Measurements from ENCODE around the gene HELZ.

HELZ gene

DNA sequence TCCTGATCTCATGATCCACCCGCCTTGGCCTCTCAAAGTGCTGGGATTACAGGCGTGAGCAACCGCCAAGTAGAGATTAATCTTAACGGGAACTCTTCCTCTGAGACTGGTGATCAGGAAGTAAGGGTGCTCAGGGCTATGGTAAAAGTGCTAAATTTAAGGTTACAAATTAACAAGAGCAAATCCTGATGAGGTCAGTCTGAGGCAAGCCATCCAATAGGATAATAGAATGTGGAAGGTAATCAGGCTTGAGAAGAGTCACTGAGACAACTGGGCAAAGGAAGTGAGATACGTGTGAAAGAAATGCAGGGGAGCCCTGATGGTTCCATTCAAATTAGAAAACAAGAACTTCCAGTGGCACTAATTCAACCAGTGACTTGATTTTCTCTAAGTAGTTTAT lies 131.5 kb downstream of the HELZ start:
- Histone ChIP-seq H3K4me3 (ENCODE audit: insufficient read length, low read depth) (no peak overlapping the region), H3K27me3 (ENCODE audit: insufficient read depth, insufficient read length) (no peaks in the 10 kb centered on the region), H3K4me1 (ENCODE audit: insufficient read depth, insufficient read length) (no peaks in the 10 kb centered on the region), H3K9me3 (ENCODE audit: insufficient read depth, low read length) (no peaks in the 10 kb centered on the region; the same call in 1 of the 2 replicates), H3K36me3 (ENCODE audit: insufficient read depth, insufficient read length, low read length) (peaks cover 32% of the 10 kb centered on the region), H3K9ac (ENCODE audit: insufficient read length, low read depth) (no peak overlapping the region)
- TF ChIP-seq ZNF274 (IDR thresholded peaks at IDR 0.05; ENCODE audit: low read depth, low read length) (no peak), SUZ12 (IDR thresholded peaks at IDR 0.05; ENCODE audit: extremely low read depth, insufficient read depth, insufficient read length) (no peak), YY1 (IDR thresholded peaks at IDR 0.05; ENCODE audit: insufficient read depth, insufficient read length) (no peak)
- DNase-seq (ENCODE audit: low read depth, low spot score) = no peak

DNA sequence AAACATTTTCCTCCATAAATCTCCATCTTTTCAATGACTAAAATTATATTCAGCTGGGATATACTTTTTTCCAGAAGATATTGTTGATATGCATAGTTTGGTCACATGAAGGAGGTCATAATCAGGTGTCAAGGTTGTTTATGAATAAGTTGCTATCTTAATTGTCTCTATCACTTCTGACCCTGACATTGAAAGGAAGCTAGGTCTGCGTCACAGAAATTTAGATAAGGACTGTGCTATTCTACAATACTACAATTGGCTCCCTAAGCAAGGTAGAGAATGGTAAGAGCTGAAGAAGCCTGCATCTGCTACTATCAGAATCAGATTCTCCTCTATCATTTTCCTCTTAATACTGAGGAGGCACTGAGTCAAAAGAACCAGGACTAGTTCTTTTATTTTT lies 133.2 kb downstream of the HELZ start:
- Histone ChIP-seq H3K27me3 (ENCODE audit: insufficient read depth, insufficient read length) (no peaks in the 10 kb centered on the region), H3K9ac (ENCODE audit: insufficient read length, low read depth) (no peak overlapping the region), H3K9me3 (ENCODE audit: insufficient read depth, low read length) (no peaks in the 10 kb centered on the region; the same call in 1 of the 2 replicates), H3K4me1 (ENCODE audit: insufficient read depth, insufficient read length) (no peaks in the 10 kb centered on the region), H3K36me3 (ENCODE audit: insufficient read depth, insufficient read length, low read length) (peaks cover 45% of the 10 kb centered on the region), H3K4me3 (ENCODE audit: insufficient read length, low read depth) (no peak overlapping the region)
- TF ChIP-seq SUZ12 (IDR thresholded peaks at IDR 0.05; ENCODE audit: extremely low read depth, insufficient read depth, insufficient read length) (no peak), ZNF274 (IDR thresholded peaks at IDR 0.05; ENCODE audit: low read depth, low read length) (no peak), YY1 (IDR thresholded peaks at IDR 0.05; ENCODE audit: insufficient read depth, insufficient read length) (no peak)
- DNase-seq (ENCODE audit: low read depth, low spot score) = no peak

DNA sequence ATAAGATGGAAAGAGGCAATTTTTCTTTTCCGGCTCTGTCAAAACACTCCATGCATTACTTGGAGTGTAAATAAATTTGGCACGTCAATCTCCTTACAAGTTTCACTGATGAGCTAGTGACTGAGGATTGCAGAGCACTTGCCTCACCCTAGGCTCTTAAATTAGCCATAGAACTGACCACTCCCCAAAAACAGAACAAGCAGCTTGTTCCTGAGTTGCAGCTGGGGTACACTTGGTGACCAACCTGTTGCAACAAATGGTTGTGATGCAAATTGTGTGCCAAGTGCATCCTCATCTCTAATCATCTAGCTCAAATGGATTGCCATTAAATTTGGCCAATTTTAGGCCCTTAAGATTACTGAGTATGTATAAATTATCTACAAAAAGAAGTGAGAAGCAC lies 133.7 kb downstream of the HELZ start:
- no peak for TF ChIP-seq SUZ12 (IDR thresholded peaks at IDR 0.05; ENCODE audit: extremely low read depth, insufficient read depth, insufficient read length)
- TF ChIP-seq ZNF274 (IDR thresholded peaks at IDR 0.05; ENCODE audit: low read depth, low read length) = no peak
- TF ChIP-seq YY1 (IDR thresholded peaks at IDR 0.05; ENCODE audit: insufficient read depth, insufficient read length) = no peak
- Histone ChIP-seq H3K27me3 (ENCODE audit: insufficient read depth, insufficient read length) (no peaks in the 10 kb centered on the region), H3K4me3 (ENCODE audit: insufficient read length, low read depth) (no peak overlapping the region), H3K9me3 (ENCODE audit: insufficient read depth, low read length) (no peaks in the 10 kb centered on the region), H3K36me3 (ENCODE audit: insufficient read depth, insufficient read length, low read length) (peaks cover 50% of the 10 kb centered on the region), H3K9ac (ENCODE audit: insufficient read length, low read depth) (no peak overlapping the region), H3K4me1 (ENCODE audit: insufficient read depth, insufficient read length) (no peaks in the 10 kb centered on the region)
- DNase-seq (ENCODE audit: low read depth, low spot score) = no peak

DNA sequence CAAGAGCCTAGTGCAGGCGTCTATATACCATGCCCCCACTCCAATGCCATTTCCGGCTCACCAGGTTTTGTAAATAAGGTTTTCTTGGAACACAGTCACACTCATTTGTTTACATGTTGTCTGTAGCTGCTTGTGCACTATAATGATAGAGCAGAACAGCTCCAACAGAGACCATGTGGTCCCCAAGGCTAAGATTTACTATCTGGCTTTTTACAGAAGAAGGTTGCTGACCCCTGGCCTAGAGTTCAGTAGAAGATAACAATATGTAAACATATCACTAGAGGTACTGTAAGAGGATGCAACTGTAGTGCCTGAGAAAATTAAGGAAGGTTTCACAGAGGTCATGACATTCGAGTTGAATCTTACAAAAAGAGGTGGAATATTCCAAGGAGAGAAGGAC lies 134.4 kb downstream of the HELZ start:
- H3K9me3 ChIP-seq (ENCODE audit: insufficient read depth, low read length) = no peaks in the 10 kb centered on the region
- no peak overlapping the region for H3K9ac ChIP-seq (ENCODE audit: insufficient read length, low read depth)
- no peak overlapping the region for H3K4me3 ChIP-seq (ENCODE audit: insufficient read length, low read depth)
- H3K4me1 ChIP-seq (ENCODE audit: insufficient read depth, insufficient read length) = no peaks in the 10 kb centered on the region
- no peak for DNase-seq (ENCODE audit: low read depth, low spot score)
- H3K27me3 ChIP-seq (ENCODE audit: insufficient read depth, insufficient read length) = no peaks in the 10 kb centered on the region
- TF ChIP-seq SUZ12 (IDR thresholded peaks at IDR 0.05; ENCODE audit: extremely low read depth, insufficient read depth, insufficient read length) = no peak
- no peak for TF ChIP-seq YY1 (IDR thresholded peaks at IDR 0.05; ENCODE audit: insufficient read depth, insufficient read length)
- no peak for TF ChIP-seq ZNF274 (IDR thresholded peaks at IDR 0.05; ENCODE audit: low read depth, low read length)
- H3K36me3 ChIP-seq (ENCODE audit: insufficient read depth, insufficient read length, low read length) = peaks cover 54% of the 10 kb centered on the region

DNA sequence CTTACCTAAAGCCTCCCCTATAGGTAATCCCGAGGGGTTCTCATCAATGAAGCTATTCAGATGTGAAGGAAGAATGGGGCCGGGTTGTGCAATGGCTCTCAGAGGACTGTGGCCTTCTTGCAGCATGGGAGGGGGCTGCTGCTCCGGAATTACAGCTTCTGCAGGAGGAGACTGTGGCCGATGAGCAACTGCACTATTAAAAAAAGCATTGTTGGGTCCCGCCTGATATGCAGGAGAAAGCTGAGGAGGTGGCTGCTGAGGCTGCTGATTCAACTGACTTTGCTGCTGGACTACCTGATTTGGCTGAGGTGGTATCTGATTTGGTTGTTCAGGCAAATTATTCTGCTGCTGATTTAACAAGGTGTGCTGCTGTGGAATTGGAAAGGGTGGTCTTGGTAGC lies 135.9 kb downstream of the HELZ start:
- no peak for TF ChIP-seq ZNF274 (IDR thresholded peaks at IDR 0.05; ENCODE audit: low read depth, low read length)
- TF ChIP-seq YY1 (IDR thresholded peaks at IDR 0.05; ENCODE audit: insufficient read depth, insufficient read length) = no peak
- TF ChIP-seq SUZ12 (IDR thresholded peaks at IDR 0.05; ENCODE audit: extremely low read depth, insufficient read depth, insufficient read length) = no peak
- Histone ChIP-seq H3K36me3 (ENCODE audit: insufficient read depth, insufficient read length, low read length) (peaks cover 57% of the 10 kb centered on the region), H3K27me3 (ENCODE audit: insufficient read depth, insufficient read length) (no peaks in the 10 kb centered on the region), H3K4me3 (ENCODE audit: insufficient read length, low read depth) (no peak overlapping the region), H3K9ac (ENCODE audit: insufficient read length, low read depth) (no peak overlapping the region), H3K4me1 (ENCODE audit: insufficient read depth, insufficient read length) (no peaks in the 10 kb centered on the region), H3K9me3 (ENCODE audit: insufficient read depth, low read length) (no peaks in the 10 kb centered on the region)
- no peak for DNase-seq (ENCODE audit: low read depth, low spot score)

DNA sequence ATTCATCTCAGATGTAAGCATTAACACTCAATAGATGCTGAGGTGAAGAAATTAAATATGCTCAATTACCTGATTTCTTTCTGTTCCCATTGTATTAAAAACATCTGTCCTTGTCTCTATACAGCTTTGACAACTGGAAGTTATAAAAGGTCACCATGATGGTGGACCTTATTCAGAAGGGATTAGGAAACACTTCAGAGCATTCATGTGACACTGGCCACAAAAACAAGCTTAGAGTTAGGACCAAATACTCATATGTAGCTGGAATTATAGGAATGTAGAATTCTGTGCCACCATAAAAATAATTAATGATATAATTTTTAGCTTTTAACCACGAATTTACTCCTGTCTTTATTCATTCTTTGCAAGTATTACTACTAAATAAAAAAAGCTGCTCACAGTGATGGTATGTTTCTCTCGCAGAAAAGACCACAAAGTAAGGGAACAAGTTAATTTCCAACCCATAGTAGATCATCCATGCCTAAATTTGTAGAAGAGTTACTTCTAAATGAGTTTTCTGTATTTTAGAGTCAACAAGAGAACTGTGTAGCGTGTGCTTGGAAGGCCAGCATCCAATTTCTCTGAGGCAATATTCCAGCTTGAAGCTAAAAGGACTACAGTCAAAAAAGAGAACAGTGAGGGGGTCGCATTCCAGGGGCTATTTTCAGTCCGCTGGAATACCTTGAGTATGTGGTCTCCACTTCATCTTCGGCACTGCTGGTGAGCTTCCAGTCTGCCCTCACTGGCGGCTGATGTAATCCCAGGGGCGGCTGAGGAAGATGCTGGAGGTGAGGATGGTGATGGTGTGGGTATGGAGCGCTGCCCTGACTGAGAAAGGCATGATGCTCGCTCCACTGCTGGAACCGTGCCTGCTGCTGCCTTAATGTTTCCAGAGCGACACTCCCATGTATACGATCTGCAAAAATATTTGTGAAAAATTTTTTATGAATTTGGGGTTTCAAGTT lies 136.9 kb downstream of the HELZ start:
- DNase-seq (ENCODE audit: low read depth, low spot score) = no peak
- H3K4me1 ChIP-seq (ENCODE audit: insufficient read depth, insufficient read length) = no peaks in the 10 kb centered on the region
- no peaks in the 10 kb centered on the region for H3K27me3 ChIP-seq (ENCODE audit: insufficient read depth, insufficient read length)
- H3K9ac ChIP-seq (ENCODE audit: insufficient read length, low read depth) = no peak overlapping the region
- TF ChIP-seq ZNF274 (IDR thresholded peaks at IDR 0.05; ENCODE audit: low read depth, low read length) (no peak), YY1 (IDR thresholded peaks at IDR 0.05; ENCODE audit: insufficient read depth, insufficient read length) (no peak), SUZ12 (IDR thresholded peaks at IDR 0.05; ENCODE audit: extremely low read depth, insufficient read depth, insufficient read length) (no peak)
- H3K9me3 ChIP-seq (ENCODE audit: insufficient read depth, low read length) = no peaks in the 10 kb centered on the region
- H3K36me3 ChIP-seq (ENCODE audit: insufficient read depth, insufficient read length, low read length) = peaks cover 48% of the 10 kb centered on the region
- H3K4me3 ChIP-seq (ENCODE audit: insufficient read length, low read depth) = no peak overlapping the region

DNA sequence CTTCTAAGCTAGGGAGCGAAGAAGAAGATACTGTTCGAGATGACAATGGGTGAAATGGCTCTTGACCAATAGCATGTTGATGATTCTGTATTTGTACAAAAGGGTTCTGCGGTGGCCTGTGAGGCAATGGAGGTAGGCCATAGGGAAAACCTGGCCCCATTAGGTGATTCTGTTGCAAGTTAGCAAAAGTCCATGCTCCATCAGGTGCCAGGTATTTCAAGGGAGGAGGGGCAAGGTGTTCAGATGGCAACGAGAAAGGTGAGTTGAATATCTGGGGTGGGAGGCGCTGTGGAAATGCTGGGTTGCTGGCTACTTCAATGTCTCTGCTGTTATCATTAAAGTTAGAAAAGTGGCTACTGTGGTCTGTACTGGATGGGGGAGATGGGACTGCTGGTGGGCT lies 137.8 kb downstream of the HELZ start:
- TF ChIP-seq SUZ12 (IDR thresholded peaks at IDR 0.05; ENCODE audit: extremely low read depth, insufficient read depth, insufficient read length) = no peak
- TF ChIP-seq YY1 (IDR thresholded peaks at IDR 0.05; ENCODE audit: insufficient read depth, insufficient read length) = no peak
- no peak for TF ChIP-seq ZNF274 (IDR thresholded peaks at IDR 0.05; ENCODE audit: low read depth, low read length)
- no peak for DNase-seq (ENCODE audit: low read depth, low spot score)
- no peaks in the 10 kb centered on the region for H3K27me3 ChIP-seq (ENCODE audit: insufficient read depth, insufficient read length)
- no peaks in the 10 kb centered on the region for H3K4me1 ChIP-seq (ENCODE audit: insufficient read depth, insufficient read length)
- no peaks in the 10 kb centered on the region for H3K9me3 ChIP-seq (ENCODE audit: insufficient read depth, low read length)
- H3K9ac ChIP-seq (ENCODE audit: insufficient read length, low read depth) = no peak overlapping the region
- H3K4me3 ChIP-seq (ENCODE audit: insufficient read length, low read depth) = no peak overlapping the region
- peaks cover 46% of the 10 kb centered on the region for H3K36me3 ChIP-seq (ENCODE audit: insufficient read depth, insufficient read length, low read length)

Data from NT2/D1 (cell line).